ENCODE data around the gene AAK1.

AAK1 gene

DNA sequence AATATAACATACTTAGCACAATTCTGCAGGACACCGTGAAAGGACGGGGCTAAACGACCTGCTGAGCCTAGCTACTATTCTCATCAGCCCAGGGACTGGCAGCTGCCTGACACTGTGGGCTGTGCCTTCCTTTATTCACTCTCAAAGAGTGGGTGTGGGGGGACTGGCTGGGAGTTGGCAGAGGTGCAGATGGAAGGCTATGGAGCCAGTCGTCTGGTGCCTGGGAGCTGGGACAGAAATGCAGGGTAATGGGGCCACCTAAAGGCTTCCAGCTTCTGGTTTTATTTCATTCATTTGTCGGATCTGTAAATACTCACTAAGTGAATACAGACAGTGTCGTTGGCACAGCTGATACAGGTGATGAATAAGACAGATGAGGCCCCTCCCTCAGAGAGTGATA lies 150.3 kb downstream of the AAK1 start:
- H3K27ac ChIP-seq, result no peak overlapping the region
- in situ Hi-C loops (cut with HindIII; ENCODE audit: low pct_ligation_motif_present, low sequenced_read_pairs), result no loop called here
- no peak for DNase-seq

DNA sequence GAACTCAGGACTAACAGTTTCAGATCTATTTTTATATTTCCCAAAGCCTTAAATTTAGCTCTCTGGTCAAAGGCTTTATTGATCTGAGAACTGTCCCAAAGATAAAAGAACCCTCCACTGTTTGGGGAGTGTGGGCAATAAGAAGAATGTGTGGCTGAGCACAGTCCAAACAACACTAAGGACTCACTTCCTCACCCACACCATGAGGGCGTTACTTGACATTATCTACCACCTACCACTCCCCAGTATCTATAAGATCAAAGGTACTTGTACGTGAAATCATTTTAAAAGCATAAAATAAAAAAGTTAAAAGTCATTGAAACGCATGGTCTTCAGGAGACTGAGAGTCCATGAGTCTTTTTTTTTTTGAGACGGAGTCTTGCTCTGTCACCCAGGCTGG lies 151.7 kb downstream of the AAK1 start:
- peaks cover 13% of the 10 kb centered on the region for H3K36me3 ChIP-seq (replicated peaks)
- in situ Hi-C loops (cut with HindIII; ENCODE audit: low pct_ligation_motif_present, low sequenced_read_pairs), result no loop called here
- H3K27me3 ChIP-seq (replicated peaks), result no peaks in the 10 kb centered on the region
- no peak overlapping the region for H3K27ac ChIP-seq
- no peak for DNase-seq
- H3K4me3 ChIP-seq (ENCODE audit: low read depth, low read length), result no peak overlapping the region
- TF ChIP-seq, protein P1, sequence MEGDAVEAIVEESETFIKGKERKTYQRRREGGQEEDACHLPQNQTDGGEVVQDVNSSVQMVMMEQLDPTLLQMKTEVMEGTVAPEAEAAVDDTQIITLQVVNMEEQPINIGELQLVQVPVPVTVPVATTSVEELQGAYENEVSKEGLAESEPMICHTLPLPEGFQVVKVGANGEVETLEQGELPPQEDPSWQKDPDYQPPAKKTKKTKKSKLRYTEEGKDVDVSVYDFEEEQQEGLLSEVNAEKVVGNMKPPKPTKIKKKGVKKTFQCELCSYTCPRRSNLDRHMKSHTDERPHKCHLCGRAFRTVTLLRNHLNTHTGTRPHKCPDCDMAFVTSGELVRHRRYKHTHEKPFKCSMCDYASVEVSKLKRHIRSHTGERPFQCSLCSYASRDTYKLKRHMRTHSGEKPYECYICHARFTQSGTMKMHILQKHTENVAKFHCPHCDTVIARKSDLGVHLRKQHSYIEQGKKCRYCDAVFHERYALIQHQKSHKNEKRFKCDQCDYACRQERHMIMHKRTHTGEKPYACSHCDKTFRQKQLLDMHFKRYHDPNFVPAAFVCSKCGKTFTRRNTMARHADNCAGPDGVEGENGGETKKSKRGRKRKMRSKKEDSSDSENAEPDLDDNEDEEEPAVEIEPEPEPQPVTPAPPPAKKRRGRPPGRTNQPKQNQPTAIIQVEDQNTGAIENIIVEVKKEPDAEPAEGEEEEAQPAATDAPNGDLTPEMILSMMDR (IDR thresholded peaks at IDR 0.05; ENCODE audit: low read depth, low read length, missing control alignments), result no peak

More for the DNA sequence above, 150.3 kb downstream of the AAK1 start:
- Histone ChIP-seq H3K27me3 (replicated peaks) (no peaks in the 10 kb centered on the region), H3K36me3 (replicated peaks) (peaks cover 16% of the 10 kb centered on the region), H3K4me3 (ENCODE audit: low read depth, low read length) (no peak overlapping the region)
- TF ChIP-seq, protein P1 (IDR thresholded peaks at IDR 0.05; ENCODE audit: low read depth, low read length, missing control alignments), result no peak

DNA sequence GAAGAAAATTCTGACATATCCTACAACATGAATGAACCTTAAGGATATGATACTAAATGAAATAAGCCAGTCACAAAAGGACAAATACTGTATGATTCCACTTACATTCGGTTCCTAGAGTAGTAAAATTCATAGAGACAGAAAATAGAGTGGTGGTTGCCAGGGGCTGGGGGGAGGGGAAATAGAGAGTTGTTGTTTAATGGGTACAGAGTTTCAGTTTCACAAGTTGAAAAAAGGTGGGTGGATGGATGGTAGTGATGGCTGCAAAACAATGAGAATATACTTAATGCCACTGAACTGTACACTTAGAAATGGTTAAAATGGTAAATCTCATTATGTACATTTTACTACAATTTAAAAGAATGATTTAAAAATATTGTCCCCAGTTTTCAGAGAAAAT lies 153.1 kb downstream of the AAK1 start:
- Histone ChIP-seq H3K4me3 (ENCODE audit: low read depth, low read length) (no peak overlapping the region), H3K27me3 (replicated peaks) (no peaks in the 10 kb centered on the region), H3K27ac (no peak overlapping the region), H3K36me3 (replicated peaks) (peaks cover 16% of the 10 kb centered on the region)
- in situ Hi-C loops (cut with HindIII; ENCODE audit: low pct_ligation_motif_present, low sequenced_read_pairs), result no loop called here
- TF ChIP-seq, protein P1 (IDR thresholded peaks at IDR 0.05; ENCODE audit: low read depth, low read length, missing control alignments), result no peak
- no peak for DNase-seq

DNA sequence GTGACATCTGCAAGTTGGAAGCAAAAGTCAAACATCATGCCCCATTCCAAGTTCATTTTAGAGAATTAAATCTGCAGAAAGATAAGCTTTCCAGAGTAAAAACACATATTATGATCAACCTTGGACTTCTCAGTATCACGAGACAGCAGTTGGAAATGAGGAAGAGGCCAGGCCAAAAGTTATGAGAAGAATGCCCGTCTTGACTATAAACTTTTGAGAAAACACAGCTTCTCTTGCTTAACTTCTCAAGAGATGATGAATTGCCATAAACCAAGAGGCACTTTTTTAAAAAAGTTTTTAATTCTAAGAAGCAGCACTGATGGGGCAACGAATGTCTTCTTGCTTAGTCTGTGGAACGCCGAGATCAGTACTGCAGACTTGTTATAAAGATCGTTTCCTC lies 153.7 kb downstream of the AAK1 start:
- in situ Hi-C loops (cut with HindIII; ENCODE audit: low pct_ligation_motif_present, low sequenced_read_pairs), result no loop called here
- TF ChIP-seq, protein P1 (IDR thresholded peaks at IDR 0.05; ENCODE audit: low read depth, low read length, missing control alignments), result no peak
- DNase-seq, result no peak
- Histone ChIP-seq H3K36me3 (replicated peaks) (peaks cover 16% of the 10 kb centered on the region), H3K27ac (no peak overlapping the region), H3K4me3 (ENCODE audit: low read depth, low read length) (no peak overlapping the region), H3K27me3 (replicated peaks) (no peaks in the 10 kb centered on the region)

DNA sequence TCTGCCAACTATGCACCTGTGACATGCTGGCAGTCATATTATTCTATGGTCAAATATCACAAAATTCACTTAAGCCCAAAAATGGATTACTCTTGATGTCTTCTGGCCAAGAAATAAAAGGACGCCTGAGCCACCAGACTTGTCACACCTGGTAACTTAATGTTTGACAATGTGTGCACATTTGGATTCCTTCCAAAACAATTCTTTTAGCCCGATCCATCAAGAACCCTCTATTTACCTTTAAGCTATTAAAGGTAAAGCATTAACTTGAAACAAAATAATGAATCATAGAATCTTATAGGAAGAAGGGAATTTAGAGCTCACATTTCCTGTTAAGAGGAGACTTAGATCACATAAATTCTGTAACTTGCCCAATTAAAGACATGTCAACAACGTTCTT lies 159.8 kb downstream of the AAK1 start:
- in situ Hi-C loops (cut with HindIII; ENCODE audit: low pct_ligation_motif_present, low sequenced_read_pairs), result no loop called here

DNA sequence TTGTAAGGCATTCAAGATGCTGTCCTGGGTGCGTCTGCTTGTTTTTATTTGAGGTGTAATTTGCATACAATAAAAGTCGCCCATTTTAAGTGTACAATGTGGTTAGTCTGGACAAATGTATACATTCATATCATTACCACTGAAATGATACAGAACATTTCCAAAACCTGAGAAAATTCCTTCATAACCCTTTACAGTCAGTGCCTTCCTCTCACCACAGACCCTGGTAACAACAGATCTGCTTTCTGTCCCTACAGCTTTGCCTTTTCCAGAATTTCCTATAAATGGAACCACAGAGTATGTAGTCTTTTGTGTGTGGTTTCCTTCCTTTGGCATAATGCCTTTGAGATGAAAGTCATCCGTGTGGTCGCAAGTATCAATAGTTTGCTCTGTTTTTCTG lies 160.5 kb downstream of the AAK1 start:
- Histone ChIP-seq H3K36me3 (replicated peaks) (peaks cover 7% of the 10 kb centered on the region), H3K27ac (no peak overlapping the region), H3K27me3 (replicated peaks) (no peaks in the 10 kb centered on the region), H3K4me3 (ENCODE audit: low read depth, low read length) (no peak overlapping the region)
- TF ChIP-seq, protein P1 (IDR thresholded peaks at IDR 0.05; ENCODE audit: low read depth, low read length, missing control alignments), result no peak
- in situ Hi-C loops (cut with HindIII; ENCODE audit: low pct_ligation_motif_present, low sequenced_read_pairs), result no loop called here
- no peak for DNase-seq

More for the DNA sequence above, 159.8 kb downstream of the AAK1 start:
- no peak for DNase-seq
- TF ChIP-seq, protein P1 (IDR thresholded peaks at IDR 0.05; ENCODE audit: low read depth, low read length, missing control alignments), result no peak
- peaks cover 6% of the 10 kb centered on the region for H3K36me3 ChIP-seq (replicated peaks)
- no peak overlapping the region for H3K4me3 ChIP-seq (ENCODE audit: low read depth, low read length)
- no peak overlapping the region for H3K27ac ChIP-seq
- no peaks in the 10 kb centered on the region for H3K27me3 ChIP-seq (replicated peaks)
